ENCODE data around the gene KPNA4.
"Not testable (repeated sequence)": the region's sequence is repeated elsewhere in the genome, so short reads cannot be mapped to it uniquely, and the experiment has no call there.

KPNA4 gene

DNA sequence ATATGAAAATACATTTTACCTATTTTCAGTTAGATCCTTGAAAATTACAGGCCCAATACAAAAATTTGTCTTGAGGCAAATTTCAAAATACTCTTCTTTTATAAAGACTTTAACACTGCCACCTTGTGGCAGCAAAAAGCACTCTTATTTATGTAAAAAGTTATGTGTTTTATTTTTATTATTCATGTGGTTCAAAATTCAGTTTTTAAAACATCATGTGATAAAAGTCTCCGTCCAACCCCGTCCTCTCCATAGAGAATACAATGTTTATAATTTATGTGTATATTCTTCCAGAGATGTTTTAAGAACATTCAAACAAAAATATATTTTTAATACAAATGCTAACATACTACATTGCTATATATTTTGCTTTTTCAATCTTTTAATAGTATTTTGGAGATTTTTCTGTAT lies 78.9 kb downstream of the KPNA4 start:
- DNase-seq (ENCODE audit: low read depth in 2 of 2): no peak

DNA sequence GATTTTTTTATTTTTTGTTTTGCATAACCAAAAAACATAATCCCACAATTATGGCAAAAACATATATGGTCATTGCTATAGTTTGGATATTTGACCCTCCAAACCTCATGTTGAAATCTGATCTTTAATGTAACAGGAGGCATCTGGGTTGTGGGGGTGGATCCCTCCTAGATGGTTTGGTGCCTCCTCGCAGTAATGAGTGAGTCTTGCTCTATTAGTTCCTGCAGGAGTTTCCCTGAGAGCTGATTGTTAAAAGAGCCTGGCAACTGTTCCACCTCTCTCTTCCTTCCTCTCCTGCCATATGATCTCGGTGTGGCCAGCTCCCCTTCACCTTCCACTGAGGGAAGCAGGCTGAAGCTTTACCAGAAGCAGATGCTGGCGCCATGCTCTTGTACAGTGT lies 82.6 kb downstream of the KPNA4 start:
- no peak for DNase-seq (ENCODE audit: low read depth in 2 of 2)

DNA sequence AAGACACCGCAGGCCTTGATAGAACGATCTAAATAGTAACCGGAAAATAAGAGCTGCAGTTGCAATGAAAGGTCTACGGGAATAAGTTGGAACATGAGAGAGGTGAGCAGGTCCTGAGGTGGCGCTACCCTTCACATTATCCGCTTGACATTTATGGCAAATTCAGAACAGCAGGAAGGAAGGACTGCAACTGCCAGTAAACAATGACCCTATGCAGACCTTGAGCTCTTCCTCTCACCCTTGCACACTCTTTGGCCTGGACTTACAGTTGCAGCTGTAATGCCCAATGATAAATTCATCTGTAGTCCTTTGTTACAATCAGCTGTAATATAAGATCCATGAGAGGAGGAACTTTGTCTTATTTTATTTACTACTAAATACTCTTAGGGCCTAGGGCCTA lies 83.5 kb downstream of the KPNA4 start:
- DNase-seq (ENCODE audit: low read depth in 2 of 2): no peak

DNA sequence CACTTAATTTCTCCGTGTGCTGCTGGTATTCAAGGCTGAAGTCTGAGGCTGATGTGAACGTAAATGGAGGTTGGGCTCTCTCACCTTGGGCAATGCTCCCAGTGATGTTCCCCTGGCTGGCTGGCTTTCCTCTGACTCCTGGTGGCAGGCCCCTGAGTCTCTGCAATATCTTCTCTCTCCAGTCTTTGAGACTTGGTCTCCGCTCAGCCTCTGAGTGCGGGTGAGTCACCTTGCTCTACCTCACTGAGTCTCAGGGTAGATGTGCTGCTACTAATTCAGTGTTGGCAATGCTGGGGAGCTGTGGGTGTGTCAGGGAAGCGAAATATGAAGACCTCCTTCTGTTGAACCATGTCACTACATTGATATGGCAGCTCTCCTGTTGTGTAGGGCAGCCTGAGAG lies 84.4 kb downstream of the KPNA4 start:
- no peak for DNase-seq (ENCODE audit: low read depth in 2 of 2)

DNA sequence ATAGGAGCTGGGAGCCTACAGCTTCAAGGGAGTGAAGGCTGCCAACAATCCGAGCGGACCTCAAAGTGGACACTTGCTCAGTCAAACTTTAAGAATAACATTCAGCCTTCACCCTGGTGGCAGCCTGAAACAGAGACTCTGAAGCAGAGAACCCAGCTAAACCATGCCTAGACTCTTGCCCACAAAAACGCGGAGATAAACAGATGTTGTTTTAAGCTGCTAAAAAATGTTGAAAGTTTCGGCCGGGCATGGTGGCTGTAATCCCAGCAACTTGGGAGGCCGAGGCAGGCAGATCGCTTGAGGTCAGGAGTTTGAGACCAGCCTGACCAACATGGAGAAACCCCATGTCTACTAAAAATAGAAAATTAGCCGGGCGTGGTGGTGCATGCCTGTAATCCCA lies 86.0 kb downstream of the KPNA4 start:
- no peak for DNase-seq (ENCODE audit: low read depth in 2 of 2)

DNA sequence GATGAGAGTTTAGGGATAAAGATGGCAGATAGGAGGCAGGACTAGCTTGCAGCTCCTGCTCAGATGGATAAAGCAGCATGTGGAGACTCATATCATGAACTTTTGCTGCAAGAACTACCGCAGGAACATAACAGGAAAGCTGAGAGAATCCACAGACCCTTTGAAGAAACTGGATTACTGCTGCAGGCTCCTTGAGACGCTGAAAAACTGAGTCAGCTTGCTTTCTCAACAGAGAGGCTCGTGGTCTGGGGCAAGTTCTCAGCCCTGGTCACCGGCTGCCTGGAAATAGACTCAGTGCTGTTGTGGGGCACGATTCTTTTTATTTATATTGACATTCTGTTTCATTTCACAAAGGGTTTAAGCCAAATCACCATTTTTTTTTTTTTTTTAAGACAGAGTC lies 87.0 kb downstream of the KPNA4 start:
- no peak for DNase-seq (ENCODE audit: low read depth in 2 of 2)

DNA sequence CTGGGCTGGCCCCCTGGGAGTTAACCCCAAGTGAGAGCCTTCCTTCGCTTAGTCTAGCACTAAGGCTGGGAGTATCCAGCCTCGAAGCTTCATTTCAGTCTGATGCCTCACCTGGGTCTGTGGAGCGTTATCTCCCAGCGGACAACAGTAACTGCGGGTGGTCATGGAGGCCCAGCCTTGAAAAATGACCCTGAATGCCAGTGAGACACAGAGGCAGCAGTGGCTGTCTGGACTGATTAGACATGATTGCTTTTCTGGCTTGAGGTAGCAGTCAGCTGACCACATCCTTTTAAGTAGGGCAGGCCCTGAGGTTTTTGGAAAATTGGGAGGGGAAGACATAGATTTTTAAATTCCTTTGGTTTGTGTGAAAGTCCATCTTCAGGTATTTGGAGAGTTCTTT lies 87.6 kb downstream of the KPNA4 start:
- no peak for DNase-seq (ENCODE audit: low read depth in 2 of 2)

DNA sequence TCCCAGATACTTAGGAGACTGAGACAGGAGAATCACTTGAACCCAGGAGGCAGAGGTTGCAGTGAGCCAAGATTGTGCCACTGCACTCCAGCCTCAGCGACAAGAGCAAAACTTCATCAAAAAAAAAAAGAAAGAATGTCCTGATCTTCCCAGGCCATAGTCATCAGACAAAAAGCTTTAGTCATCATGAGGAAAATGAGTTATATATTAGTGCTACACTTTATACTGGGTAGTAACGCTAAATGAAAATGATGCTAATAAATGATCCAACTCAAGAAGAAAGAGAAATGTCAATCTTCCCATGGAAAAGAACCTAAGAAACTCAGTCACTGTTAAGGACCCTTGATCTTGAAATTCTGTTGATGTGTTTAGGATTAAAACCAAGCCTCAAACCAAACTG lies 89.5 kb downstream of the KPNA4 start:
- no peak for DNase-seq (ENCODE audit: low read depth in 2 of 2)

DNA sequence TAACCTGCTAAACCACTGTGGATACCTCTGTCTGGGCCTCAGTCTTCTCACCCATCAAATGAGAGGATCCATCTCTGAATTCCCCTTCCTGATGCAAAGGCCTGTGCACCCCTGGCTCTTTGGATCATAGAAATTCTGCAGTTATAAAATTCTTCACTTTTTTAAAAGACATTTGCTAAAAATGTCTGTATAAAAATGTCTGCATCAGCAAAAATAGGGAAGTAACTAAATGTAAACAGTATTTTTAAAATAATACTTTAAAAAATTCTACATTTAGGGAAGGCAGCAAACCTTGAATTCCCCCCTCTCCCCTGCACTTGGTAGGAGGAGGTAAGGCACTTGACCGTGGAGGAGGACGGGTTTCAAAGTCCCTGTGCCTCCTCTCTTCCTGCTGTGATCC lies 90.2 kb downstream of the KPNA4 start:
- no peak for DNase-seq (ENCODE audit: low read depth in 2 of 2)

DNA sequence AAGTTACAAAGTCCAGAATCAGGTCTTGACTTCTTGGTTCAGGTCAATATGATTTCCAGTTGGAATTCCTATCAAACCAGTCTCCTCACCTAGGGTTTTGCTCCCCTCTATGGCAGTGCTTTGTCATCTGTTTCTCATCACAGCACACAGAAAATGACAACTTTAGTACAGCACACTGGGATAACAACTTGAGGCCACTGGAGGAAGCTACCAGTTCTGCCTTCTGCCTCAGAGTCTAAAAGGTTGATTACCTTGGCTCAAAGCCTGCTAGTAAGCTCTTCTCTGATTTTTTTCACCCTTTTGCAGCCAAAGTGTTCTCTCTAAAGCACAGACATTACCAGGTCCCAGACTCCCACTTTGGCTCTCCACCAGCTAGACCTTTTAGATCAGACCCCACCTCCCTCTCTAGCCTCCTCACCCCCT lies 90.9 kb downstream of the KPNA4 start:
- no peak for DNase-seq (ENCODE audit: low read depth in 2 of 2)

DNA sequence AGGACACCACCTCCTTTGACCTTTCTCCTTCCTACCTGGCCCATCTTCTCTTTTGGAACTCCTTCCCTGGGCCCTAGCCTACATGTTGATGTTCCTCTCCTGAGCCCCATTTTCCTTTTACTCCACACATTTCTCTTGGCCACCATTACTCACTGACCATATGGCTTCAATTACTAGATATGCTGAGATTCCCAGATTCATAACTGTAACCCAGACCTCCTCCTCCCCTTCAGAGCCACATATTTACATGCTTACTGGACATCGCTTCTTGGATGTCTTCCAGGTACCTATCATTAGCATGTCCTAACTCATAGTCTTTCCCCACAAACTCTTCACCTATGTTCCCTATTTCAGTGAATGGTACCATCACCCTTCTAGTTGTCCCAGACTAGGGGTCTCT lies 91.4 kb downstream of the KPNA4 start:
- no peak for DNase-seq (ENCODE audit: low read depth in 2 of 2)

DNA sequence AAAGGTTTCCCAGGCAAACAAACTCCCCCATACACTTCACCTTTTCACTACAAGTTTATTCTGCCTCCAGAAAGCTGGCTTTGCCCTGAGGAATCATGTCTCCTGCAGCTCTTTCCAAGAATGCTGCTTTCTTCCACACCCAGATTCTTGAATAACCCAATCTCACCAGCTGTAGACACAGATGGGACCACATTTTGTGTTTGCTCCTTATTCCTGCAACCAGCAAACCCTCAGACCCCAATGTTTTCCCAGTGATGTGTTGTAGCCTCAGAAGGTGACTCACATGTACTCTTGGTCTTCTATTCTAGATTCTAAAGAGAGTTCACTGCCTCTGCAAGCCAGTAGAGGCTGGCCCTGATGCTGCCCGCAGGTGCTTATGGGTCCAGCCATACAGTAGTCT lies 92.2 kb downstream of the KPNA4 start:
- no peak for DNase-seq (ENCODE audit: low read depth in 2 of 2)

DNA sequence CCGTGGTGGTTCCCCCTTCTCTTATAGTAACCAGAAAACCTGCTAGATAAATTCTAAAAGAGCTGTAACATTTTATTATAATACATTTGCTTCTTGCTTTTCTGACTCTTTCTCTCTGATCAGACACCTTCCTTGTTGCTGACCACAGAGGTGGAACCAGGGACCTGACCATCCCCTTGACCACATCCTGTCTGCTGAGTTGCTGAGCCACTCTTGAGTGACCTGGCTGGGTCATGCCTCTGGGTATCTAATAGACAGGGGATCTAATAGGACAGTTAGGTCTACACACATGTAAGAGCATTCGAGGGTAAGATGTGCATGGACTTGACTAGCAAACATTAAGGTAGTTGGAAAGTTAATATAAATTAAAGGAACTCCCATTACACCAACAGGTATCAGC lies 93.0 kb downstream of the KPNA4 start:
- no peak for DNase-seq (ENCODE audit: low read depth in 2 of 2)

DNA sequence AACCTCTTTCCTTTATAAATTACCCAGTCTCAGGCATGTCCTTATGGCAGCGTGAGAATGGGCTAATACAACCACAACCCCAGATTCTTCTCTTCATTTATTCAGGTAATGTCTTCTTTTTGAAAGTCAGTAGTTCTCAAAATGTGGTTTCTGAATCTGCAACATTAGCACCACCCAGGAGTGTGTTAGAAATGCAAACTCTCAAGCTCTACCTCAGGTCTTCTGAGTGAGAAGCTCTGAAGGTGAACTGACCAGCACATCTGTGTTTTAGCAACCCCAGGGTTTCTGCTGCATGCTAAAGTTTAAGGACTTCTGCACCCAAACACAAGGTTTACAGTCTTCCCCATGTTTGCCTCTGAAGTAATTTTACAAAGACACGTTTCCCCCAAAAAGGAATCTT lies 93.5 kb downstream of the KPNA4 start:
- DNase-seq (ENCODE audit: low read depth in 2 of 2): no peak

DNA sequence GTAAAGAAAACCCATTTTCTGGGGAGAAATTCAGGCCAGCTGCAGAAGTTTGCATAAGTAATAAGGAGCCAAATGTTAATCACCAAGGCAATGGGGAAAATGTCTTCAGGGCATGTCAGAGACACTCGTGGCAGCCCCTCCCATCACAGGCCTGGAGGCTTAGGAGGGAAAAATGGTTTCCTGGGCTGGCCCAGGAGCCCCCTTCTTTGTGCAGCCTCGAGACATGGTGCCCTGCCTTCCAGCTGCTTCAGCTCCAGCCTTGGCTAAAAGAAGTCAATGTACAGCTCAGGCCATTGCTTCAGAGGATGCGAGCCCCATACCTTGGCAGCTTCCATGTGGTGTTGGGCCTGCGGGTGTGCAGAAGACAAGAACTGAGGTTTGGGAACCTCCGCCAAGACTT lies 95.2 kb downstream of the KPNA4 start:
- DNase-seq (ENCODE audit: low read depth in 2 of 2): no peak

DNA sequence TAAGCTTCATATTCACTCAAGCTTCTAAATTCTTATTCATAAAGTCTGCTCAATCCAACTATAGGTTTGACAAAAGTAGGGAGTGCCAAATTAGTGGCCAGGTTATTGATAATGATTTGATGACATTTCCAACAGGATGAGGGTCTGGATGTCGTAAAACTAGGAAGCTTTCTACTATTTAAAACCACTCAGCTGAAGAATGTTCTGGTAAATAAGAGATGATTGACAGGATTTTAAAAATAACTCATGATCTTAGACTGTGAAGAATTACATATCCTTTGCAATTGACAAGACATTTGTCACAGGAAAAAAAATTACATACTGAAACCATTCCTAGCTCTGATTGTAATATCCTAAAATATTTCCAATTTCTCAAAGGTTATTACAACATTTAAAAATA lies 100.4 kb downstream of the KPNA4 start:
- no peak for DNase-seq (ENCODE audit: low read depth in 2 of 2)

DNA sequence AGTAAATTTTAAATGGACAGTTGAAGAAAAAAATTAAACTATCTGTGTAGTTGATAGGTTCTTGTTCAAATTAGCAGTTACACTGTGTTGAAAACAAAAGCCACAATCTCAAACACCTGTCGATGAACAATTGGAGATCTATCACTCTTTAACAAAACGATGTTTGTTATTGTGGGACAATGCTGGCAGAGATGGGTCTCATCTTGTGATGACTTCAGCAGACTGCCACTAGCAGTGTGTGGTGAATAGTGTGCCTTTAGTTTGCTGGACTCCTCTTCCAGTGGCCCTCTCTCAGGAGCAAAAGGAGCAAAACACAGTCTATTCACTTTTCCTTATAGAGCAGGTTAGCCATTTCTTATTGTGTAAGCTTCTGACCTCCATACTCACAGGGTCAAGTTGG lies 101.0 kb downstream of the KPNA4 start:
- no peak for DNase-seq (ENCODE audit: low read depth in 2 of 2)

DNA sequence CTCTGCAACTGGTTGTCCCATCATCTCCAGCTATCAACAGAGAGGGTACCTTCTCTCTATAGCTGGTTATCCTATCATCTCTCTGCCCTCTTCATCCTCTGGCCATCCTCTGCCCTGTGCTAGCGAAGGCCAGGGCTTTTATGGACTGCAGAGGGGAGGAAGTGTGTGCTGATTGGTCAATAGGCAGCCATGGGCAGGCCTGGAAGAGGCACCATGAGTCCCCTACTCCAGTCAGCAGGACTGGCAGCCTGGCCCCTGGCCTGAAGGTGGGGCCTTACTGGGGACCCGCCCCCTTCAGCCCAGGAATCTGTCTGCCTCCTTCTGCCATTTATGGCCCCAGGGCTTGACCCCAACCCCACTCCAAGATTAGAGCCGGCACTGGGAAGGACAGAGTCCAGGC lies 105.3 kb downstream of the KPNA4 start:
- DNase-seq (ENCODE audit: low read depth in 2 of 2): no peak

DNA sequence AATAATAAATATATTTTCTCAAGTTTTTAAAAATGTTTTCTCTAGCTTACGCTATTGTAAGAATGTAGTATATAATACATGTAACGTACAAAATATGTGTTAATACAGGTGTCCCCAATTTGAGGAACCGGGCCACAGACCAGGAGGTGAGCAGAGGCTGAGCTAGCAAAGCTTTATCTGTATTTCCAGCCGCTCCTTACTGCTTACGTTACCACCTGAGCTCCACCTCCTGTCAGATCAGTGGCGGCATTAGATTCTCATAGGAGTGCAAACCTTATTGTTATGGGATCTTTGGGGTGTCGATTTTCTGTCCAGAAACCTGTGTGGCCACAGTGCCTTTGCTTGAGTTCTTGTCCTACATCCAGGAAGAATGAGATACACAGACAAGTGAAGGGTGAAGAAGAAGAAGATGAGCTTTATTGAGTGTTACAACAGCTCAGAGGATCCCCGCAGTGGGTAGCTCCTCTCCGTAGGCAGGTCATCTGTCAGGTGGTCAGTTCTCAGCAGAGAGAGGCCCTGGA lies 105.9 kb downstream of the KPNA4 start:
- DNase-seq (ENCODE audit: low read depth in 2 of 2): no peak

DNA sequence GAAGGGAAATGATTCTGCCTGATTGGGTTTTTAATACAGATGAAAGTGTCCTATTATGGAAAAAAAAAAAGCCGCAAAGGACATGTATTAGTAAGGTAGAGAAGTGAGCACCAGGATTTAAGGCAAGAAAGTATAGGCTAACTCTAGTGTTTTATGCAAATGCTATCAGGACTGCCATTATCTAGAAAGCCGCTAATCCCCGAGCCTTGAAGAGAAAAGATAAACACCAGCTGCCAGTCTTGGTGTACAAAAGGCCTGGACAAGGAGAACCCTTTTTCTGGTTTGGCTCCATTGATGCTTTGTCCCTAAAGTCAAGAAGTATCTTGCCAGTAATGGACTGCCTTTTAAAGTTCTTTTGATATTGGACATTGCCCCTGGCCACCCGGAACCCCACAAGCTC lies 107.2 kb downstream of the KPNA4 start:
- no peak for DNase-seq (ENCODE audit: low read depth in 2 of 2)

DNA sequence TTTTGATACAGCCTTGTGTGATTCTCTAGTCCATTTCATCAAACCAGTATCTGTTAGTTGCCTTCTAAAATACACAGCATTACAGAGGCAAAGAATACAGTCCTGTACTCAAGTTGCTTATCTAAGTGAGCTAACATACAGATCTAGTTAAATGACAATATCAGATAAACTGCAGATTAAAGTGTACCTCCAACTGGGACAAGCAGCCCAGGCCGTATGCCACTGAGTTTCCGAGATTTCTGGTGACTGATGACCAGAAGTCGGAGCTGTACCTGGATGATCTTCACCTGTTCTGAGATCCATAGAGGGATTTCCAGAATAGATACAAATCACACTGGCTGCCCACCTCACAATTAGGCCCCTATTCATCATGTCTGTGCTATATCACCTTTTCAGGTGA lies 109.5 kb downstream of the KPNA4 start:
- DNase-seq (ENCODE audit: low read depth in 2 of 2): no peak

DNA sequence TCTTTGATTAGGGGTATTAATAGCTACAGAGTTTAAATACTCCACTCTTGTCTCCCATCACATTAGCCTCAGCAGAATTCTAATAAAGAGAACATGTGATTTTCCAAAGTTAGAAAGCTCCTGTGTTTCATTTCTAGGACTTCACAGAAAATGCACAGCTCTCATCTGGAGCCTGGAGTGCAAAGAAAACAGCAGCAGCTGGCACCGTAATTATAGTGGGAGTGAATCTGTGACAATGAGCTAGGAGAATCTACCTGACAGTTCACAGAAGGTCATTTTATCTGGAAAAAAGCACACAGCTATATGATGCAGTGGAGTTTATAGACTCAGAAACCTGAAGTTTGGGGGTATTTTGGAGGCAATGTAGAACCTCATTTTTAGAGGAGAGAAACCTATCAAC lies 110.4 kb downstream of the KPNA4 start:
- DNase-seq (ENCODE audit: low read depth in 2 of 2): no peak

DNA sequence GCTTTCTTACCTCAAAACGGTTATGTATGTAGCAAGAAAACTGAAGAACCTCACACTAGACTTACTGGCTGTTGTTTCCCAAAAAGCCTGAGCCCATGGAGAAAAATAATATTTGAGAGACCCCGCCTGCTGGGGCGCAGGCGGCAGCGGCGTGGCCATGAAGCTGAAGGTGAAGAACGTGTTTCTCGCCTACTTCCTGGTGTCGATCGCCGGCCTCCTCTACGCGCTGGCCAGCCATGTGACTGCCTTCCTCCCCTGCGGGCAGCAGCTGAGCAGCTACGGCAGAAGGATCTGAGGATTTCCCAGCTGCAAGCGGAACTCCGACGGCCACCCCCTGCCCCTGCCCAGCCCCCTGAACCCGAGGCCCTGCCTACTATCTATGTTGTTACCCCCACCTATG lies 113.1 kb downstream of the KPNA4 start:
- DNase-seq (ENCODE audit: low read depth in 2 of 2): not testable (repeated sequence)

DNA sequence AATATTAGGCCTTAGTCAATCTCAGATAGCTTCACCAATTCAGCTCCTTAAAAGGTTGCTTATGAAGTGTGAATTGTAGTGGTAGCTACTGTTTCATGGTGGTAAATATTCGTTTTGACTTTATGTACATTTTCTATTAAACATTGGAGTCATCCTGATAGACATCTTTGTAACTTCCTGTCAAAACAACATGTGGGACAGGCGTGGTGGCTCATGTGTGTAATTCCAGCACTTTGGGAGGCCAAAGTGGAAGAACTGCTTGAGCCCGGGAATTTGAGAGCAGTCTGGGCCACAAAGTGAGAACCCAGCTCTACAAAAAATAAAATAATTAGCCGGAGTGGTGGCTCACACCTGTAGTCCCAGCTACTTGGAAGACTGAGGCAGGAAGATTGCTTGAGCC lies 113.8 kb downstream of the KPNA4 start:
- no peak for DNase-seq (ENCODE audit: low read depth in 2 of 2)

DNA sequence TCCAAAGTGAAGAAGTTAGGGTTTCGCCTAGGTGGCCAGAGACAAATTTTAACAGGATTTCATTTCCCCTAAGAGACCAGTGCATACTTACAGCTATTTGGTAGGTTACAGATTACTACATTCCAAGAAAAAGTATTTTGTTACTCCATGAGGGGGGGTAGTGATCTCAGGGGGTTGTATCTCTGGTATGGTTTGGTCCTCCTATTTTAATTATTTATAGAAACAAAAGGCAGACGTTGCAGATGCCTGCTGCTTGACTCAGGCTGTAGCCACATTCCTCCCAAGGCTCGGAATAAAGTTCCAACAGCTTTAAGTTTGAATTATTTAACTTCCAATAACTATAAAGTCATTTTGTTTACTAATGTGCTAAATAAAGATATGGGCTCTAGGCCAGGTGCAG lies 114.5 kb downstream of the KPNA4 start:
- no peak for DNase-seq (ENCODE audit: low read depth in 2 of 2)

All from activated CD4-positive, alpha-beta T cell treated with anti-CD3 and anti-CD28 coated beads for 24 hours (primary cell).